Measurements from ENCODE around the gene EXOC3L4.

EXOC3L4 gene

DNA sequence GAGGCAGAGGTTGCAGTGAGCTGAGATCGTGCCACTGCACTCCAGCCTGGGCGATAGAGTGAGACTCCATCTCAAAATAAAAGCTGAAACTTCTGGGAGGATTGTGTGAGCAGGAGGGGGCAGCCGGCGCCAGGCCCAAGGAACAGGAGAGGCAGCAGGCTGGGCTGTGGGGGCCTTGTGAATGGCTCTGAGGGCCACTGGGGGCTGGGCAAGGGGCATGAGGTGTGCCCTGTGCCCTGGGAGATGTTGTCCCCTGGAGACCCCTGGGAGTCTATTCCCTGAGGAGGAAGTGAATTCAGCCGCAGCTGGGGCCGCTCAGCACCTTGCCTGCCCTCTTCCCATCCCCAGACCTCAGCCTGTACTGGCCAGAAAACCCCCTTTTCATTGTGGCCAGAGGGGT, 5.6 kb upstream of the EXOC3L4 start:
- H3K4me1 Mint-ChIP-seq: no peaks in the 10 kb centered on the region
- no peak for TF ChIP-seq CTCF (IDR thresholded peaks at IDR 0.05; ENCODE audit: unreplicated experiment in 3 of 3)
- peaks cover 2% of the 10 kb centered on the region for H3K9me3 Mint-ChIP-seq

GRCh38 chr14:103089386-103090335, 4.9 kb upstream of the EXOC3L4 start:
- no peak overlapping the region for H3K4me3 Mint-ChIP-seq
- TF ChIP-seq CTCF (IDR thresholded peaks at IDR 0.05; ENCODE audit: unreplicated experiment in 3 of 3): no peak

More for the DNA sequence above, 5.6 kb upstream of the EXOC3L4 start:
- no peaks in the 10 kb centered on the region for H3K36me3 Mint-ChIP-seq (ENCODE audit: low read depth)
- peaks cover 32% of the 10 kb centered on the region for H3K27me3 Mint-ChIP-seq (ENCODE audit: low read depth)
- H3K27ac Mint-ChIP-seq: no peak overlapping the region
- H3K4me3 Mint-ChIP-seq: no peak overlapping the region

DNA sequence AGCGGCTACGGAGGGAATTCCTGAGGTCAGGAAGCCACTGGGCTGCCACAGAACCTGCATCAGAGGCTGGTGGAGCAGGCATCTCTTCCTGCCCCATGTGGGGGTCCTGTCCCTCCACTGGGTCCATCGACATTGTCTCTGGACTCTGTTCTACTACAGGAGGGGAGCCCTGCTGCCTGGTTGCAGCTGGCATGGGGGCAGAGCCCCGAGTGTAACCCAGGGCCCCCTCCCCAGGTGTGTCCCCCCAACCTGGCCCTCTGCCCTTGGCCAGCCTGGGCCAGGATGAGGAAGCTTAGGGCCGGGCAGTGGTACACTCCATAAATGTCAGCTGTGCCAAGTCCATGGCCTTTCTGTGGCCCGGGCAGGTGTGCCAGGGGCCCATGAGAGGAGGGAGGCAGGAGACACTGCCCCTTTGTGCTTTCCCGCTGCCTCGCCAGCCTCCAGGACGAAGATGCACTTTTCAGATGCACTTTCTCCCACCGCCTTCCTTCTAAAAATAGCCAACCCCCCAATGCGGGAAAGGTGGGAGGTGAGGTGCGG, 4.0 kb upstream of the EXOC3L4 start:
- Mint-ChIP-seq H3K36me3 (ENCODE audit: low read depth) (no peaks in the 10 kb centered on the region), H3K9me3 (no peaks in the 10 kb centered on the region), H3K27me3 (ENCODE audit: low read depth) (peaks cover 23% of the 10 kb centered on the region), H3K4me3 (peak overlapping the region; percentile 29 to 59 (median 51)), H3K4me1 (no peaks in the 10 kb centered on the region), H3K27ac (no peak overlapping the region)
- no peak for TF ChIP-seq CTCF (IDR thresholded peaks at IDR 0.05; ENCODE audit: unreplicated experiment in 3 of 3)

More at GRCh38 chr14:103089386-103090335, 4.9 kb upstream of the EXOC3L4 start:
- H3K4me1 Mint-ChIP-seq: no peaks in the 10 kb centered on the region
- no peaks in the 10 kb centered on the region for H3K9me3 Mint-ChIP-seq
- H3K27me3 Mint-ChIP-seq (ENCODE audit: low read depth): peaks cover 28% of the 10 kb centered on the region
- no peak overlapping the region for H3K27ac Mint-ChIP-seq
- no peaks in the 10 kb centered on the region for H3K36me3 Mint-ChIP-seq (ENCODE audit: low read depth)

- Mint-ChIP-seq H3K4me3 (peak overlapping the region; percentile 29 to 59 (median 51)), H3K27me3 (ENCODE audit: low read depth) (peaks cover 21% of the 10 kb centered on the region), H3K36me3 (ENCODE audit: low read depth) (no peaks in the 10 kb centered on the region), H3K4me1 (no peaks in the 10 kb centered on the region), H3K27ac (no peak overlapping the region), H3K9me3 (no peaks in the 10 kb centered on the region)
- peak; percentile 29 to 54 (median 33) for TF ChIP-seq CTCF (IDR thresholded peaks at IDR 0.05; ENCODE audit: unreplicated experiment in 3 of 3)
Observed at GRCh38 chr14:103091041-103091882, 3.3 kb upstream of the EXOC3L4 start.

GRCh38 chr14:103091883-103092222, 2.7 kb upstream of the EXOC3L4 start:
- Mint-ChIP-seq H3K27me3 (ENCODE audit: low read depth) (peaks cover 21% of the 10 kb centered on the region), H3K27ac (no peak overlapping the region), H3K36me3 (ENCODE audit: low read depth) (no peaks in the 10 kb centered on the region), H3K4me3 (no peak overlapping the region), H3K4me1 (no peaks in the 10 kb centered on the region), H3K9me3 (no peaks in the 10 kb centered on the region)
- TF ChIP-seq CTCF (IDR thresholded peaks at IDR 0.05; ENCODE audit: unreplicated experiment in 3 of 3): no peak
